Gastrocnemius medialis (tissue), 4 donors: ENCODE results near the gene SCARB1.

Experiments used
- POLR2A ChIP-seq, 2 donors: fragments of 450-650 bp; IDR thresholded peaks; one replicate each; pipeline ENCODE4 v1.6.1; 2017; ENCODE audit warnings: antibody characterized with exemption in 2 of 2, mild to moderate bottlenecking in 2 of 2, moderate library complexity in 2 of 2
- TF ChIP-seq, protein P1 (sequence below), 5 experiments: fragments of 450-650 bp in 3 of 5; fragments of 200-600 bp in 2 of 5; sonication (generic) in 2 of 5; IDR thresholded peaks in 4 of 5; conservative IDR thresholded peaks in 1 of 5; 1 replicate in 4 of 5; 2 replicates in 1 of 5; pipeline ENCODE4 v1.5.1; 2016 to 2019; ENCODE audit warnings: antibody characterized with exemption in 5 of 5, mild to moderate bottlenecking in 3 of 5, moderate library complexity in 3 of 5

DNA sequence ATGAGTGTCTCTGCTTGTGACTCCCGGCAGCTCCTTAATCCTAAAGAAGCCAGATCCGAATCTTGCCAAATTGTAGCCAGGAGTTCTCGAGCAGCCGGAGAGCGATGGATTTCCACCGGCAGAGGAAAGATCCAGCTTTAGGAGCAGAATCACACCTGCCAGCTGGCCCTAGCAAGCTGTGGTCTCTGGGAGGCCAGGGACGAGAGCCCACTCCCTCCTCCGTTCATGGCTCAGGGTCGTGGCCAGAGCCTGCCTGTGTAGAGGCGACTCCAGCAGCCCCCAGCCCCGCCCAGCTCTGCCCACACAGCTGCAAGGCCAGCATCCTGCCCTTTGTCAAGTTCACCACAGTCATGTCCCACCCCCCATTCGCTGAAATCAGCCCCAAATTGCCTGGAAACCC, 121.0 kb downstream of the SCARB1 start:
- no peak for TF ChIP-seq POLR2A (IDR thresholded peaks at IDR 0.05)
- TF ChIP-seq, protein P1, sequence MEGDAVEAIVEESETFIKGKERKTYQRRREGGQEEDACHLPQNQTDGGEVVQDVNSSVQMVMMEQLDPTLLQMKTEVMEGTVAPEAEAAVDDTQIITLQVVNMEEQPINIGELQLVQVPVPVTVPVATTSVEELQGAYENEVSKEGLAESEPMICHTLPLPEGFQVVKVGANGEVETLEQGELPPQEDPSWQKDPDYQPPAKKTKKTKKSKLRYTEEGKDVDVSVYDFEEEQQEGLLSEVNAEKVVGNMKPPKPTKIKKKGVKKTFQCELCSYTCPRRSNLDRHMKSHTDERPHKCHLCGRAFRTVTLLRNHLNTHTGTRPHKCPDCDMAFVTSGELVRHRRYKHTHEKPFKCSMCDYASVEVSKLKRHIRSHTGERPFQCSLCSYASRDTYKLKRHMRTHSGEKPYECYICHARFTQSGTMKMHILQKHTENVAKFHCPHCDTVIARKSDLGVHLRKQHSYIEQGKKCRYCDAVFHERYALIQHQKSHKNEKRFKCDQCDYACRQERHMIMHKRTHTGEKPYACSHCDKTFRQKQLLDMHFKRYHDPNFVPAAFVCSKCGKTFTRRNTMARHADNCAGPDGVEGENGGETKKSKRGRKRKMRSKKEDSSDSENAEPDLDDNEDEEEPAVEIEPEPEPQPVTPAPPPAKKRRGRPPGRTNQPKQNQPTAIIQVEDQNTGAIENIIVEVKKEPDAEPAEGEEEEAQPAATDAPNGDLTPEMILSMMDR (IDR thresholded peaks at IDR 0.05 in 4 of 5, conservative IDR thresholded peaks at IDR 0.05 in 1 of 5) = no peak
